ENCODE results near the gene JPH2.
"Not testable (repeated sequence)": the region's sequence is repeated elsewhere in the genome, so short reads cannot be mapped to it uniquely, and the experiment has no call there.

Gene JPH2
- 0 to 0.21 (median 0.07) reads per million in 9 experiments for total RNA-seq

DNA sequence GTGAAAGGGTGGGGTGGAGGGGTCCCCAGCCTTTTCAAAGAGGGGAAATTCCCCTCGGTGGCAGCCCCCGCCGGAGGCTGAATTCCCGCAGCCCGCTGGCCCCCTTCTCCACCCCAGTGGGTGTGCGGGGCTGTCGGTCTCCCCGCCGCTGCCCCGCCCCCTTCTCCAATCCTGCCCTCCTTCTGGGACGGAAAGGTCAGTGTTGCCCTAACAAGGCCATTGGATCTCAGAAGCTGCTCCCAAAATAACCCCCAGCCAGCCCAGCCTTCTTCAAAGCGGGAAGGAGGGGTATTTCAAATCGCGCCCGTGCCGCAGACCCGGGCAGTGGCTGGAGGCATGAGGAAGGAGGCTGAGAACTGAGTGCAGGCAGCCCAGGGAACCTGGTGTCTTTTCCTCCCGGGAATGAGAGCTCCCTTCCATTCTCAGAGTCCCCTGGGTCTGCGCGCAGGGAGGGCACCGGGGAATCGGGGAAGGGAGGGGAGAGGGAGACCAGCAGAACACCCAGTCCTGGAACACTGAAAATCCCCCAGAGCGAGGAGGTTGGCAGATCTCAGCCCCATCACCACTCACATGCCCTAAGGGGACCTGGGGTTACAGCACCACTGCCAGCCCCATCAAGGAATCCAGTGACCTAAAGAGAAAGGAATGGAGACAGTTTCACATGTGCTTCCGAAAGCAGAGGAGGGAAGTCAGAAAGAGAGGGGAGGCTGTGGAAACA is at the start of gene JPH2:
Gene JPH2 (minus strand): TSS at position 135 of the 718 bp plus-strand sequence. CDS start 483 bp downstream, outside the sequence.
- Mint-ChIP-seq H3K9me3 (no peaks in the 10 kb centered on the region), H3K27ac (no peak within 1 kb of the TSS), H3K36me3 (ENCODE audit: insufficient read depth) (no peaks in the 10 kb centered on the region), H3K4me1 (ENCODE audit: low read depth in 2 of 2) (peaks cover 0 to 6% of the 10 kb centered on the region in 2 donors), H3K27me3 (peaks cover 61 to 67% of the 10 kb centered on the region in 2 donors), H3K4me3 (peak within 1 kb of the TSS in 1 of 2 donors; percentile 10)
- DNase-seq = no peak
- ATAC-seq (replicated peaks) = no peak

DNA sequence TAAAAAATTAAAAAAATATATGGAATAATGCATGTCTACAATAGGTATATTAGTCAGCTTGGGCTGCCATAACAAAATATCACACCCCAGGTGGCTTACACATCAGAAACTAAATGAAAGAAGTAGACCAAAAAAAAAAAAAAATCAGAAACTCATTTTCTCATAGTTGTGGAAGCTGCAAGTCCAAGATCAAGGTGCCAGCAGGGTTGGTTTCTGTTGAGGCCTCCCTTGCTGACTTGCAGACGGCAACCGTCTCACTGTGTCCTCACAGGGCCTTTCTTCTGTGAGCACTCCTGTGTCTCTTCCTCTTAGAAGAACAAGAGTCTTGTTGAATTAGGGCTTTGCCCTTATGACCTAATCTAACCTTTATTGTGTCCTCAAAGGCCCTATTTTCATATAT is 48.7 kb upstream of the JPH2 start:
- H3K36me3 Mint-ChIP-seq (ENCODE audit: insufficient read depth) = no peaks in the 10 kb centered on the region
- H3K27ac Mint-ChIP-seq = no peak overlapping the region
- no peak overlapping the region for H3K4me3 Mint-ChIP-seq
- DNase-seq = no peak
- ATAC-seq (replicated peaks) = no peak
- H3K27me3 Mint-ChIP-seq = no peaks in the 10 kb centered on the region
- peaks cover 0 to 3% of the 10 kb centered on the region in 2 donors for H3K4me1 Mint-ChIP-seq (ENCODE audit: low read depth in 2 of 2)
- no peaks in the 10 kb centered on the region for H3K9me3 Mint-ChIP-seq

DNA sequence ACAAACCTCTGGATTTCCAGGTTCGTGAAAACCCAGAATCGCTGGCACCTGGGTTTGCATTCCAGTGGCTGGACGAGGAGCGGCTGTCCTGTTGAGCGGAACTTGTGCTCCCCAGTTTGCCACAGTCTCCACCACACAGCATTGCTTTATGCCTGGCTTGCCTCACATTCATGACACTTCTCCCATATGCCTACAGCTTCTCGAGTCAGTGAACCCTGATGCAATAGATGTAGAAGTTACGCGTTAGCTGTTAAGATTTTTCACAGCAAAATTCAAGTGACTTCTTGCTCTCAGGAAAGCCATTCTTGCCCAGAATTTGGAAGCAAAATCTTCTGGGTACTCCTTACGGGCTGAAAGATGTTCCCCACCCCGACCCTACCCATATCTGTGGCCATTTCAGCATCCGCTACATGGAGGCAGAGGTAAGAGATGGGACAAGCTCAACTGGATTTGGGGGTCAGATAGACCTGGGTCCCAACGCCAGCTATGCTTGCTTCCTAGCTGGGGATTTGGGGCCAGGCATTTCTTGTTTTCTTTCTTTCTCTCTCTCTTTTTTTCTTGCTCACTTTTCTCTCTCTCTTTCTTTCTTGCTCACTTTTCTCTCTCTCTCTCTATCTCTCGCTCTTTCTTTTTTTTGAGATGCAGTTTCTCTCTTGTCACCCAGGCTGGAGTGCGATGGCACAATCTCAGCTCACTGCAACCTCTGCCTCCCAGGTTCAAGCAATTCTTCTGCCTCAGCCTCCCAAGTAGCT is 47.8 kb upstream of the JPH2 start:
- DNase-seq (no peak), ATAC-seq (replicated peaks) (no peak)
- peaks cover 0 to 3% of the 10 kb centered on the region in 2 donors for H3K4me1 Mint-ChIP-seq (ENCODE audit: low read depth in 2 of 2)
- no peaks in the 10 kb centered on the region for H3K27me3 Mint-ChIP-seq
- H3K9me3 Mint-ChIP-seq = no peaks in the 10 kb centered on the region
- no peak overlapping the region for H3K4me3 Mint-ChIP-seq
- H3K27ac Mint-ChIP-seq = no peak overlapping the region
- no peaks in the 10 kb centered on the region for H3K36me3 Mint-ChIP-seq (ENCODE audit: insufficient read depth)

DNA sequence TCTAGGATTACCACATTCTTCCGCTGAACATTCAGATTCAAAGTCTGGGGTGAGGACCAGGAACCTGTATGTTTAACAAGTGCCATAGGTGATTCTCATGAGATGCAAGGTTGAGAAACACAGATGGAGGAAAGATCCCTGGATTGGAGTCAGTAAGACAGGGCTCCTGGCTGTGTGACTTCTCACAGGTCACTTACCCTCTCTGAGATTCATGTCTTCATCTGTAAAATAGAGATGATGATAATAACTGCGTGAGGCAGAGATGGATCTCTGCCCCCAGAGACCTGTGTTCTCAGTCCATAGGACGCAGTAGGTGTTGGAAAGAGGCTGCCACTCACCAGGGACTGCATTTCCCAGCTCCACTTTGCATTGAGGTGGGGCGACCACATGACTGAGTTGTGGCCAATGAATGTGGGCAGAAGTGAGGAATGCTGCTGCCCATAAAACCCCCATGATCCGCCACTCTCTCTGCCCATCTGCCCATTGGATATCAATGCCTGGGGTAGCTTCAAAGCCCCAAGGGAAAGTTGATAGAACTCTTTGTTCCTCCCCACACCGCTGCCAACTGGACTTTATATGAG is 46.5 kb upstream of the JPH2 start:
- Mint-ChIP-seq H3K9me3 (no peaks in the 10 kb centered on the region), H3K27ac (no peak overlapping the region), H3K36me3 (ENCODE audit: insufficient read depth) (no peaks in the 10 kb centered on the region), H3K27me3 (no peaks in the 10 kb centered on the region), H3K4me3 (no peak overlapping the region), H3K4me1 (ENCODE audit: low read depth in 2 of 2) (peaks cover 0 to 3% of the 10 kb centered on the region in 2 donors)
- no peak for DNase-seq
- no peak for ATAC-seq (replicated peaks)

DNA sequence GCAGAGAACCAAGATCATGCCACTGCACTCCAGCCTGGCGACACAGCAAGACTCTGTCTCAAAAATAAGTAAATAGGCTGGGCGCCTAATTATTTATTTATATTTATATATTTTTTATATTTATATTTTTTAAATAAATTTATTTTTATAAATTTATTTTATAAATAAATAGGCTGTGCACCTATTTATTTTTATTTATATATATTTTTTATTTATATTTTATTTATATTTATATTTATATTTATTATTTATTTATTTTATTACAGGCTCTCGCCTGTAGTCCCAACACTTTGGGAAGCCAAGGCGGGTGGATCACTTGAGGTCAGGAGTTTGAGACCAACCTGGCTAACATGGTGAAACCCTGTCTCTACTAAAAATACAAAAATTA is 45.5 kb upstream of the JPH2 start:
- not testable (repeated sequence) for DNase-seq; H3K27me3 Mint-ChIP-seq; H3K36me3 Mint-ChIP-seq (ENCODE audit: insufficient read depth); H3K4me3 Mint-ChIP-seq; H3K4me1 Mint-ChIP-seq (ENCODE audit: low read depth in 2 of 2); H3K27ac Mint-ChIP-seq; H3K9me3 Mint-ChIP-seq; ATAC-seq (replicated peaks)

DNA sequence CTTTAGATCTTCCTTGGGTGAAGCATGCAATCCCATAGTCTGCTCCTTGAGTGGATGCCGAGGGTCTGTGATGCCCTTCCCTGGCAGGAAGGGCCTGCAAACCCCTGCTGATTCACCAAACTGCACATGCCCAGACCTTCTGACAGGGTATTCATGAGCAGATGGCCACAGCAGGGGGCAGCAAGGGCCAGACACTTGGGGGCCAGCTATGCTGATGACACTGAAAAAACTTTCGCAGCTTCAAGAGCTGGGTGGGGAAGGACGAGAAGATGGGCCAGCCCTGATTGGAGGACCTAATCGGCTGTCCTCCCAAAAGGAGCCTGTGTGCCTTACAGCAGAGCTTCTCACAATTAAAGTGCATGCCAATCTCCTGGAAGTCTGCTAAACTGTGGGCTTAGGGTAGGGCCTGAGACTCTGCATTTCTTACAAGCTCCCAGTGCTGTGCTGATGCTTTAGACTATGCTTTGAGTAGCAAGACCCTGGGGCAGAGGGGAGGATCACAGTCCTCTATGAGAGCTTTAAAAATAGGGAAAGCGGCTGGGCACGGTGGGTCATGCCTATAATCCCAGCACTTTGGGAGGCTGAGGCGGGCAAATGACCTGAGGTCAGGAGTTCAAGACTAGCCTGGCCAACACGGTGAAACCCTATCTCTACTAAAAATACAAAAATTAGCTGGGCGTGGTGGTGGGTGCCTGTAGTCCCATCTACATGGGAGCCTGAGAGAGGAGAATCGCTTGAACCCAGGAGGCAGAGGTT is 44.9 kb upstream of the JPH2 start:
- Mint-ChIP-seq H3K27ac (no peak overlapping the region), H3K4me1 (ENCODE audit: low read depth in 2 of 2) (peaks cover 0 to 3% of the 10 kb centered on the region in 2 donors), H3K36me3 (ENCODE audit: insufficient read depth) (no peaks in the 10 kb centered on the region), H3K27me3 (no peaks in the 10 kb centered on the region), H3K4me3 (no peak overlapping the region), H3K9me3 (no peaks in the 10 kb centered on the region)
- no peak for ATAC-seq (replicated peaks)
- DNase-seq = no peak

DNA sequence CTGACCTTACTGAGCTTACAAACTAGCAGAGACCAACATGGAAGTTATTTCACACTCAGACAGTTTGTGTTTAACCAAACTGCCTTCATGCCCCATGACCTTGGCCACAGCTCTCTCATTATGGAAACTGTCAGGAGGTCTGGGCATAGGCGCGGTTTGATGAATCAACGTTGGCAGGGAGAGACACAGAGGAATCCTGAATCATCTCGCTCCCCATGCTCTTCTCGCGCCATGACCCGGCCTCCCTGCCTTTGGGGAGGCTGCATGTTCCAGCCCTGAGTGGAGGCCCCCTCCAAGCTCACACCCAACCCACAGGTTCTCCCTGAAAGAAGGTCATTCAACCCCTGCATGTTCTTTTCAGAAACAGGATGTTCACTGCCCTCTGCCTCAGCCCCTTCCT is 44.2 kb upstream of the JPH2 start:
- Mint-ChIP-seq H3K27me3 (no peaks in the 10 kb centered on the region), H3K9me3 (no peaks in the 10 kb centered on the region), H3K27ac (no peak overlapping the region), H3K4me1 (ENCODE audit: low read depth in 2 of 2) (peaks cover 0 to 3% of the 10 kb centered on the region in 2 donors), H3K4me3 (no peak overlapping the region), H3K36me3 (ENCODE audit: insufficient read depth) (no peaks in the 10 kb centered on the region)
- ATAC-seq (replicated peaks) (no peak), DNase-seq (no peak)

DNA sequence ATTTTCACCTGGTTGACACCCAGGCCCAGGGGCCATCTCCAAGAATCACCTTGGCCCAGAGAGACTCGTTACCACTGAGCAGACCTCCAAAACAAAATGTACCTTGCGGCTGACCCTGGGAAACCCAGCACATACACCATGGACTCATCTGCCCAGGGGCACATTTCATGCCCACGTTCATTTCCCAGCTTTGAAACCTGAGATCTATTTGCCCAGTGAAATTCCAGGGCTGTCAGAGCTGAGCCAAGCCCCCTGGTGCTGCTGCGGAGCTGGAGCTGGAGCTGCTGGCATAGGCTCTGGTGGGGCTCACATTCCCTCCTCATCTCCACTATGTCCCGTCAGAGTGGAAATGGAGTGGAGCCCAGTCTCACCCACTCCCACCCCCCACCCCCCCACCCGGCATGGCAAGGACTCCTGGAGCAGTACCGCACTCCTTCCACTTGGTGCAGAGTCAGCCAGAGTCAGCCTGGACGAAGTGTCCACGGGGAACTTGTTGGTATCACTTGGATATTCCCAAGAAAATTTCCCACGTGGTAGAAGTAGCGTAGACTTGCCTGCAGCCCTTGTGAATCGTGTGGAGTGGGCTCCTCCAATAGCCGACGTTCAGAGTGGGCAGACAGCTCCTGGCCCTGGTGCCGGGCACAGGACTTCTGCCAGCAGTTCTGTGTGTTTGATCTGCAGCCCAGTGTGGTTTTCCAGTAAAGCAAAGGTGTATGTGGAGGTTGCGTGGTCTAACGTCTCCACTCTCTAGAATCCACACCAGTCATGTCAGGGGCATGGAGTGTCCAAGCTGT is 41.7 kb upstream of the JPH2 start:
- H3K4me3 Mint-ChIP-seq = no peak overlapping the region
- ATAC-seq (replicated peaks) (no peak), DNase-seq (no peak)
- H3K27me3 Mint-ChIP-seq = no peaks in the 10 kb centered on the region
- H3K27ac Mint-ChIP-seq = no peak overlapping the region
- no peaks in the 10 kb centered on the region for H3K9me3 Mint-ChIP-seq
- H3K4me1 Mint-ChIP-seq (ENCODE audit: low read depth in 2 of 2) = peaks cover 0 to 3% of the 10 kb centered on the region in 2 donors
- no peaks in the 10 kb centered on the region for H3K36me3 Mint-ChIP-seq (ENCODE audit: insufficient read depth)

DNA sequence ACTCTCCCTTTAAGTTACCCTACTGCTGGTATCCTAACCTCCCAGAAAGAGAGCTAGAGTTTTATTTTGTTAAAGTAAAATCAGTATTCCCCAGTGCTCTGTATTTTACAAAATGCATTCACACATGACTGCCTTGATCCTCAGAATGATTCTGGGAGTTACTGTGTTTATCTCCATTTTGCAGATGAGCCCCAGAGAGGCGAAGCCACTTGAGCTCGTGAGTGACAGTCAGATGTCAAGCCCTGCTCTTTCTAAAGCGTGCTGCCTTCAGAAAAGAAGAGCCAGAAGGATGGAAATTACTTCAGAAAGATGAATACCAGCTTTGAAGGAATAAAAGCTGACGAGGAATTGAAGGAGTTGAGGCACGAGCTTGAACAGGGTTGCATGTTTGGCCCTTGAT is 37.6 kb upstream of the JPH2 start:
- Mint-ChIP-seq H3K27ac (peak overlapping the region in 1 of 2 donors; percentile 38), H3K4me1 (ENCODE audit: low read depth in 2 of 2) (peaks cover 8 to 13% of the 10 kb centered on the region in 2 donors), H3K9me3 (no peaks in the 10 kb centered on the region)

DNA sequence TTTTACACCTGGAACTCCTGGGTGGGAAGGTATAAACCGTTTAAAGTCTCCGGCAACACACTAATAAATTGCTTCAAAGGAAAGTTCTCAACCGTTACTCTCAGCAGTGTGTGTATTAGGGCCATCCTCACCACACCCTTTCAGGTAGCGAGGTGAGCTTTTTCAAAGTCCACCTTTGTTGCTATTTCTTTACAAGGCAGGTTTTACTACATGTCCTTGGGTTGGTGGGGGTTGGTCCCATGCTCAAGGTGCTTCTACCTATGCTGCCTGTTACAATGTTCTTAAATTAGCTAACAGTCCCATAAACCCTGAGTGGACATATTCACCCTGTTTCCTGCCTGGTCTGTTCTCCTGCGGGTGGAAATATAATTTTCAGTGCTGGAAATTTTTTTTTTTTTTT is 36.7 kb upstream of the JPH2 start:
- Mint-ChIP-seq H3K4me1 (ENCODE audit: low read depth in 2 of 2) (peaks cover 16 to 22% of the 10 kb centered on the region in 2 donors), H3K4me3 (no peak overlapping the region), H3K9me3 (no peaks in the 10 kb centered on the region), H3K27ac (peak overlapping the region in 1 of 2 donors; percentile 22), H3K36me3 (ENCODE audit: insufficient read depth) (peaks cover 9% of the 10 kb centered on the region), H3K27me3 (no peaks in the 10 kb centered on the region)
- no peak for DNase-seq
- ATAC-seq (replicated peaks) = no peak

More for the DNA sequence above, 37.6 kb upstream of the JPH2 start:
- ATAC-seq (replicated peaks) (no peak), DNase-seq (no peak)
- Mint-ChIP-seq H3K4me3 (no peak overlapping the region), H3K36me3 (ENCODE audit: insufficient read depth) (peaks cover 9% of the 10 kb centered on the region), H3K27me3 (no peaks in the 10 kb centered on the region)

DNA sequence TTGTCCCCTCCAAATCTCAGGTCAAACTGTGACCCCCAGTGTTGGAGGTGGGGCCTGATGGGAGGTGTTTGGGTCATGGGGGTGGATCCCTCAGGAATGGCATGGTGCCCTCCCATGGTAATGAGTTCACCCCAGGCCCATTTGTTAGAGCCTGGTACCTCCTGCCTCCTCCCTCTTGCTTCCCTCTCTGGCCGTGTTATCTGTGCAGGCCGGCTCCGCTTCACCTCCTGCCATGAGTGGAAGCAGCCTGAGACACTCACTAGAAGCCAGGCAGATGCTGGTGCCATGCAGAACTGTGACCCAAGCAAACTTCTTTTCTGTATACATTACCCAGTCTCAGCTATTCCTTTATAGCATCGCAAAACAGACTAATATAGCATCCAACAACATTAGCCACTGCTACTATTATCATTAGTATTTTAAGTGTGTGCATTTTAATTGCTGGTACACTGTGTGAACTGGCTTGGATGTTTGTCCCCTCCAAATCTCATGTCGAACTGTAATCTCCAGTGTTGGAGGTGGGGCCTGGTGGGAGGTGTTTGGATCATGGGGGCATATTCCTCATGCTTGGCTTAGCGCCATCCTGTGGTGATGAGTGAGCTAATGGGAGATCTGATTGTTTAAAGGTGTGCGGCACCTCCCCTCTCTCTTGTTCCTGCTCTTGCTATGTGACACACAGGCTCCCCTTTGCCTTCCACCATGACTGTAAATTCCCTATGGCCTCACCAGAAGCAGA is 35.8 kb upstream of the JPH2 start:
- no peak for ATAC-seq (replicated peaks)
- Mint-ChIP-seq H3K9me3 (no peaks in the 10 kb centered on the region), H3K4me1 (ENCODE audit: low read depth in 2 of 2) (peaks cover 22 to 30% of the 10 kb centered on the region in 2 donors), H3K27me3 (no peaks in the 10 kb centered on the region), H3K36me3 (ENCODE audit: insufficient read depth) (peaks cover 9% of the 10 kb centered on the region), H3K4me3 (no peak overlapping the region), H3K27ac (peak overlapping the region; percentile 21 to 41)
- DNase-seq = no peak

DNA sequence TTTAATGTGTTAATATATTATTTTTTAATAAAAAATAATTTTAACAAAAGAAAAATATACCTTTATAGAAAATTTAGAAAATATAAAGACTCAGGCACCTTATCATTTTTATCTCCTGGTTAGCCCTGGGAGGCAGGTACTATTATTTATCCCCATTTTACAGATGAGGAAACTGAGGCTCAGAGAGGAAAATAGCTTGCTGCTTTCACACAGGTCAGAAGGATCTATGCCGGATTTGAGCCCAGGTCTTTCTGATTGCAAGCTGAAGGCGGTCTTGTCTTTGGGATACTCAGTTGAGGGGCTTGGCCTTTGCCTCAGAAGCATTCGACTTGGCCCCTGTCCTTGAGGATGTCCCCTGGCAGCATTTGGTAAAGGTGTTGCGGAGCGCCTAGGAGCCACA is 35.0 kb upstream of the JPH2 start:
- no peak for ATAC-seq (replicated peaks)
- Mint-ChIP-seq H3K4me1 (ENCODE audit: low read depth in 2 of 2) (peaks cover 28 to 37% of the 10 kb centered on the region in 2 donors), H3K4me3 (no peak overlapping the region)

More for the DNA sequence above, 35.0 kb upstream of the JPH2 start:
- Mint-ChIP-seq H3K36me3 (ENCODE audit: insufficient read depth) (peaks cover 9% of the 10 kb centered on the region), H3K9me3 (no peaks in the 10 kb centered on the region), H3K27ac (peak overlapping the region; percentile 41 to 89), H3K27me3 (no peaks in the 10 kb centered on the region)
- DNase-seq = no peak

All from effector memory CD8-positive, alpha-beta T cell (primary cell).